RWPE2 (cell line): ENCODE results near the gene PLAAT3.

Source experiments
- ATAC-seq: fragments of 200-7000 bp; cut with Tn5 transposase; 3 replicates; pipeline ENCODE4 v1.9.1; 2021; ENCODE audit warnings: low read depth
- DNase-seq: peaks from one replicate; pipeline ENCODE4 v3.0.0-alpha.2; 2020; ENCODE audit warnings: low spot score
- H3K27ac ChIP-seq: fragments of 450-650 bp; 2 replicates; pipeline ENCODE4 v1.5.1; 2017; ENCODE audit warnings: mild to moderate bottlenecking; ENCODE audit not compliant: poor library complexity, severe bottlenecking
- H3K27me3 ChIP-seq: fragments of 250-450 bp; sonication (Bioruptor Pico); 2 replicates; pipeline ENCODE4 v1.5.1; 2021; ENCODE audit warnings: mild to moderate bottlenecking, moderate library complexity; ENCODE audit not compliant: insufficient read depth, poor library complexity, severe bottlenecking
- H3K36me3 ChIP-seq: fragments of 250-450 bp; sonication (Bioruptor Pico); 2 replicates; pipeline ENCODE4 v1.5.1; 2020; ENCODE audit warnings: low read depth, mild to moderate bottlenecking, moderate library complexity
- H3K4me1 ChIP-seq: fragments of 250-450 bp; sonication (Bioruptor Pico); 2 replicates; pipeline ENCODE4 v1.5.1; 2021; ENCODE audit warnings: mild to moderate bottlenecking, moderate library complexity; ENCODE audit not compliant: insufficient read depth, poor library complexity, severe bottlenecking
- H3K4me3 ChIP-seq: fragments of 250-450 bp; sonication (Bioruptor Pico); 2 replicates; pipeline ENCODE4 v1.5.1; 2021; ENCODE audit warnings: mild to moderate bottlenecking, moderate library complexity; ENCODE audit not compliant: severe bottlenecking
- H3K9me3 ChIP-seq: fragments of 250-450 bp; sonication (Bioruptor Pico); 2 replicates; pipeline ENCODE4 v1.5.1; 2021; ENCODE audit warnings: mild to moderate bottlenecking, moderate library complexity; ENCODE audit not compliant: severe bottlenecking
- CTCF ChIP-seq: fragments of 450-650 bp; IDR thresholded peaks from one replicate; pipeline ENCODE4 v1.5.1; 2017; ENCODE audit warnings: mild to moderate bottlenecking, moderate library complexity; ENCODE audit not compliant: poor library complexity, severe bottlenecking

PLAAT3 gene

GRCh38 chr11:63574856-63575602, 39.2 kb downstream of the PLAAT3 start:
- no peak overlapping the region for H3K27ac ChIP-seq
- H3K4me1 ChIP-seq: peaks cover 4% of the 10 kb centered on the region
- TF ChIP-seq CTCF: no peak
- no peaks in the 10 kb centered on the region for H3K36me3 ChIP-seq
- H3K9me3 ChIP-seq: peaks cover 3% of the 10 kb centered on the region
- no peak overlapping the region for H3K4me3 ChIP-seq
- peak; percentile 45; the same call in 1 of the 3 replicates for ATAC-seq
- H3K27me3 ChIP-seq: no peaks in the 10 kb centered on the region
- DNase-seq: no peak

GRCh38 chr11:63573881-63574855, 40.1 kb downstream of the PLAAT3 start:
- Histone ChIP-seq H3K36me3 (no peaks in the 10 kb centered on the region), H3K4me3 (no peak overlapping the region), H3K4me1 (peaks cover 4% of the 10 kb centered on the region), H3K9me3 (no peaks in the 10 kb centered on the region), H3K27ac (no peak overlapping the region), H3K27me3 (no peaks in the 10 kb centered on the region)
- DNase-seq (no peak), ATAC-seq (peak; percentile 80)
- no peak for TF ChIP-seq CTCF

GRCh38 chr11:63572026-63572688, 42.1 kb downstream of the PLAAT3 start:
- no peaks in the 10 kb centered on the region for H3K27me3 ChIP-seq
- DNase-seq: no peak
- no peak for TF ChIP-seq CTCF
- no peak overlapping the region for H3K4me3 ChIP-seq
- peaks cover 14% of the 10 kb centered on the region for H3K4me1 ChIP-seq
- no peaks in the 10 kb centered on the region for H3K36me3 ChIP-seq
- no peaks in the 10 kb centered on the region for H3K9me3 ChIP-seq
- ATAC-seq: no peak
- H3K27ac ChIP-seq: no peak overlapping the region

GRCh38 chr11:63569570-63569969, 44.7 kb downstream of the PLAAT3 start:
- H3K9me3 ChIP-seq: no peaks in the 10 kb centered on the region
- DNase-seq (no peak), ATAC-seq (no peak)
- H3K4me3 ChIP-seq: no peak overlapping the region
- no peak for TF ChIP-seq CTCF
- H3K36me3 ChIP-seq: no peaks in the 10 kb centered on the region
- H3K4me1 ChIP-seq: peaks cover 33% of the 10 kb centered on the region
- no peaks in the 10 kb centered on the region for H3K27me3 ChIP-seq
- no peak overlapping the region for H3K27ac ChIP-seq
